NCI-H2227 (cell line): ENCODE data around the gene PAIP2.

Experiments
- DNase-seq: peaks from one replicate; lab custom pipeline; 2025; ENCODE audit not compliant: unreplicated experiment; lab: John Stamatoyannopoulos, UW

The PAIP2 gene

GRCh38 chr5:139391570-139392323 lies 50.1 kb downstream of the PAIP2 start:
- no peak for DNase-seq

- DNase-seq: no peak
These were observed 50.6 kb downstream of the PAIP2 start for GRCh38 chr5:139392324-139392677.

- no peak for DNase-seq
These were observed 51.2 kb downstream of the PAIP2 start for GRCh38 chr5:139392678-139393496.

- DNase-seq: no peak
These were observed 52.0 kb downstream of the PAIP2 start for GRCh38 chr5:139393497-139394122.

GRCh38 chr5:139394123-139394653 lies 52.5 kb downstream of the PAIP2 start:
- DNase-seq: no peak

GRCh38 chr5:139394654-139395566 lies 53.3 kb downstream of the PAIP2 start, which contains the start of gene PROB1:
Gene PROB1 (minus strand): TSS chr5:139395104. CDS start chr5:139395081, 23 bp downstream.
- DNase-seq: no peak

- no peak for DNase-seq
These were observed 54.4 kb downstream of the PAIP2 start for GRCh38 chr5:139395844-139396640.

GRCh38 chr5:139396691-139397090 lies 55.0 kb downstream of the PAIP2 start:
- no peak for DNase-seq

GRCh38 chr5:139397921-139398320 lies 56.3 kb downstream of the PAIP2 start:
- no peak for DNase-seq

GRCh38 chr5:139399501-139400121 lies 58.0 kb downstream of the PAIP2 start:
- no peak for DNase-seq

GRCh38 chr5:139401546-139401945 lies 59.9 kb downstream of the PAIP2 start:
- no peak for DNase-seq

GRCh38 chr5:139402561-139403158 lies 61.0 kb downstream of the PAIP2 start:
- DNase-seq: peak; percentile 10

GRCh38 chr5:139403418-139403786 lies 61.7 kb downstream of the PAIP2 start:
- no peak for DNase-seq

- peak; percentile 95 for DNase-seq
These were observed 62.3 kb downstream of the PAIP2 start, which contains the start of gene SPATA24 for GRCh38 chr5:139403787-139404483. Gene SPATA24 (minus strand): TSS chr5:139404089. CDS start chr5:139404060, 29 bp downstream.

- DNase-seq: peak; percentile 47
These were observed 62.8 kb downstream of the PAIP2 start for GRCh38 chr5:139404484-139404840.

GRCh38 chr5:139406963-139407362 lies 65.3 kb downstream of the PAIP2 start:
- no peak for DNase-seq

GRCh38 chr5:139407517-139407916 lies 65.9 kb downstream of the PAIP2 start:
- no peak for DNase-seq

- DNase-seq: no peak
These were observed 66.5 kb downstream of the PAIP2 start for GRCh38 chr5:139408191-139408590.
